Omental fat pad (tissue), 4 donors: ENCODE results near the gene C1QTNF5. TPM values are rescaled to one million over a fixed set of nuclear protein-coding genes. Genes with fewer than 3 reads are reported as not detected.
"Not testable (repeated sequence)": the region's sequence is repeated elsewhere in the genome, so short reads cannot be mapped to it uniquely, and the experiment has no call there.

Experiments
- ATAC-seq: fragments of 150-250 bp; one replicate; pipeline ENCODE4 v1.9.1; 2016; ENCODE audit warnings: mild to moderate bottlenecking, moderate library complexity; ENCODE audit not compliant: low FRiP score
- DNase-seq: peaks from one replicate; pipeline ENCODE4 v3.0.0-alpha.2; 2019; ENCODE audit warnings: low spot score
- CTCF ChIP-seq, 3 donors: fragments of 450-650 bp; IDR thresholded peaks; one replicate each; pipeline ENCODE4 v1.5.1; 2016 to 2017; ENCODE audit warnings: antibody characterized with exemption in 3 of 3, mild to moderate bottlenecking in 3 of 3, moderate library complexity in 2 of 3
- total RNA-seq, 4 donors: library from RNA; depleted of rRNA; stranded (reverse); fragments of >200 nt; gene quantifications; one replicate each; pipeline ENCODE4 v1.1.0, GENCODE V29; 2016

C1QTNF5 gene
- 10 to 100 TPM; 18.0 to 74.2 (median 35.5) TPM for total RNA-seq

- no peak for TF ChIP-seq CTCF (IDR thresholded peaks at IDR 0.05)
- ATAC-seq (peak; percentile 13), DNase-seq (no peak)
These were observed at the start of gene C1QTNF5 for GRCh38 chr11:119340335-119341221. Gene C1QTNF5, minus strand, starts transcription at chr11:119340883. Its CDS starts 486 bp downstream, at chr11:119340397.

GRCh38 chr11:119389611-119390254, 49.0 kb upstream of the C1QTNF5 start:
- no peak for TF ChIP-seq CTCF (IDR thresholded peaks at IDR 0.05)
- DNase-seq (no peak), ATAC-seq (no peak)

GRCh38 chr11:119388103-119388502, 47.4 kb upstream of the C1QTNF5 start:
- ATAC-seq (no peak), DNase-seq (no peak)
- TF ChIP-seq CTCF (IDR thresholded peaks at IDR 0.05), result no peak

GRCh38 chr11:119384332-119384731, 43.6 kb upstream of the C1QTNF5 start:
- no peak for ATAC-seq
- DNase-seq, result no peak
- TF ChIP-seq CTCF (IDR thresholded peaks at IDR 0.05), result no peak

- not testable (repeated sequence) for ATAC-seq, DNase-seq
These were observed 41.8 kb upstream of the C1QTNF5 start for GRCh38 chr11:119382513-119382912.

GRCh38 chr11:119382101-119382500, 41.4 kb upstream of the C1QTNF5 start:
- no peak for TF ChIP-seq CTCF (IDR thresholded peaks at IDR 0.05)
- DNase-seq, result no peak
- no peak for ATAC-seq

- DNase-seq (peak; percentile 91), ATAC-seq (peak; percentile 97)
These were observed 40.7 kb upstream of the C1QTNF5 start, which contains the start of gene USP2 for GRCh38 chr11:119381181-119381988. Gene USP2, minus strand, starts transcription at chr11:119381690. Its CDS starts 8,210 bp downstream, at chr11:119373480.

More at GRCh38 chr11:119381181-119381988, 40.7 kb upstream of the C1QTNF5 start, which contains the start of gene USP2:
- TF ChIP-seq CTCF (IDR thresholded peaks at IDR 0.05), result peak in 2 of 3 donors; percentile 16 to 62
